Natural killer cell (primary cell): ENCODE data around the gene PRPF8. TPM values are rescaled to one million over a fixed set of nuclear protein-coding genes. Genes with fewer than 3 reads are reported as not detected.
A peak's percentile ranks its signal among the peaks of the same experiment; 100 is the strongest.
"Not testable (repeated sequence)": the region's sequence is repeated elsewhere in the genome, so short reads cannot be mapped to it uniquely, and the experiment has no call there.

Experiments used
- ATAC-seq, 3 donors: fragments of 150-1000 bp in 2 of 3; fragments of 200-7000 bp in 1 of 3; cut with Tn5 transposase; 1 replicate in 1 of 3; 2 replicates in 2 of 3; pipeline ENCODE4 v1.10.0; 2021; ENCODE audit warnings: mild to moderate bottlenecking in 2 of 3, moderate library complexity in 2 of 3
- DNase-seq, 2 donors: peaks; one replicate each; pipeline versions ENCODE4 v3.0.0 to v3.0.0-alpha.2; 2013 to 2021; ENCODE audit warnings: mixed read lengths in 1 of 2
- H3K27ac ChIP-seq: one replicate; pipeline ENCODE4 v1.5.1; 2013; ENCODE audit warnings: mild to moderate bottlenecking, low read length
- H3K27me3 ChIP-seq: one replicate; pipeline ENCODE4 v1.6.1; 2013; ENCODE audit warnings: low read length; ENCODE audit not compliant: control insufficient read depth, insufficient read depth
- H3K36me3 ChIP-seq: one replicate; pipeline ENCODE4 v1.6.1; 2013; ENCODE audit warnings: low read length; ENCODE audit not compliant: control insufficient read depth, insufficient read depth
- H3K4me1 ChIP-seq: one replicate; pipeline ENCODE4 v1.6.1; 2013; ENCODE audit warnings: low read length; ENCODE audit not compliant: control insufficient read depth, insufficient read depth
- H3K4me3 ChIP-seq: one replicate; pipeline ENCODE4 v1.5.1; 2013; ENCODE audit warnings: low read length
- H3K9me3 ChIP-seq: one replicate; pipeline ENCODE4 v1.6.1; 2013; ENCODE audit warnings: low read length; ENCODE audit not compliant: control insufficient read depth, insufficient read depth
- H3K27ac Mint-ChIP-seq, 2 donors: one replicate each; pipeline ENCODE4 v1.8.0; 2022; ENCODE audit warnings: mild to moderate bottlenecking in 2 of 2, mixed read lengths in 2 of 2, moderate library complexity in 1 of 2
- H3K27me3 Mint-ChIP-seq, 2 donors: one replicate each; pipeline ENCODE4 v1.8.0; 2022; ENCODE audit warnings: low read depth in 2 of 2, mixed read lengths in 2 of 2
- H3K36me3 Mint-ChIP-seq: one replicate; pipeline ENCODE4 v1.8.0; 2022; ENCODE audit warnings: mixed read lengths
- H3K4me1 Mint-ChIP-seq, 2 donors: one replicate each; pipeline ENCODE4 v1.8.0; 2022; ENCODE audit warnings: mixed read lengths in 2 of 2
- H3K4me3 Mint-ChIP-seq: one replicate; pipeline ENCODE4 v1.8.0; 2022; ENCODE audit warnings: mild to moderate bottlenecking, moderate library complexity, mixed read lengths
- H3K9me3 Mint-ChIP-seq, 2 donors: one replicate each; pipeline ENCODE4 v1.8.0; 2022; ENCODE audit warnings: mixed read lengths in 2 of 2
- CTCF ChIP-seq: fragments of 200-600 bp; IDR thresholded peaks from one replicate; pipeline ENCODE4 v1.8.0; 2022; ENCODE audit warnings: antibody characterized with exemption
- WGBS: methylation state at CpG from one replicate; pipeline ENCODE4 v1.1.7; 2013; ENCODE audit warnings: missing lambda C conversion rate; ENCODE audit not compliant: insufficient coverage; 5-methylcytosine and 5-hydroxymethylcytosine counted together
- intact Hi-C: fragments of 100-400 bp; cut with micrococcal nuclease; formaldehyde crosslinking; loops from one replicate; pipeline ENCODE4 v1.14.2; 2022
- total RNA-seq, 4 donors: library from RNA; stranded (reverse); fragments of 120-200 nt in 1 of 4; gene quantifications; one replicate each; pipeline versions ENCODE4 v1.2.3 to v1.2.4, GENCODE V29; 2013 to 2022

The PRPF8 gene
- total RNA-seq, 3 donors from 2014 or later (not counting 1 experiment from before 2014, with no cell fraction given) = 475 to 508 (median 480) TPM

DNA sequence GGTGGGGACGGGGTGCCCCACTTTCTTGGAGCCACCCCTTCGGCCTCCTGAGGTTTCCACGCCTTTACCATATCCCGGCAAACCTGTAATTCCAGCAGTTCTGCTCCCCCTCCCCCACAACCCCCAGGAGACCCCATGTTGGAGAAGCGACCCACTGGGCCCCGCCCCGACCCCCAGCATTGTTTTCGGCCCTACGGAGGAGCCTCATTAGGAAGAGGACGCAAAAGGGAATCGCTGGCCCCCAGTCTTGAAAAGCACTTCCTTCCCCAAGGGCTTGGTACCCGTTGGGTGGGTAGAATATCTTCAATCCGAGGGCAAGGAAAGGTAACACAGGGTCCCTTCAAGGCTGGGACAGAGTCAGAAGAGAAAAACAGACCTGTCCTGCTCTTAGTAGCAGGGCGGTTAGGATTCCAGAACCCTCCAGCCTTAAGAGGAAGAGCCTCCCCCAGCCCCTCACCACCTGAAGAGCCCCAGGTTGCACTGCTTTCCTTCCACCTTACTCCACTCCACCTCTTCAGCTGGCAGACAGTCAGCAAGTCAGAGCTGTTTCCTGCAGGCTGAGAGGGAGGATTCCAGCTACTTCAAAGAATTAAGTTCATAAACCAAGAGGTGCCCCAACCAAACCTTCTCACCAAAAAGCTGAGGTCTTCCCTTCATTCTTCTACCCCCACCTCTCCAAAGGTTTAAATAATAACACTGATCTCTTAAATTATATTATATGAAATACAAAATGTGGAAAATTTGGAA is 26.3 kb upstream of the PRPF8 start:
- ATAC-seq (no peak), DNase-seq (peak in 1 of 2 donors; percentile 46)
- Histone ChIP-seq H3K36me3 (peaks cover 11% of the 10 kb centered on the region), H3K4me3 (no peak overlapping the region), H3K27me3 (peaks cover 6% of the 10 kb centered on the region), H3K27ac (no peak overlapping the region), H3K4me1 (peaks cover 59% of the 10 kb centered on the region), H3K9me3 (no peaks in the 10 kb centered on the region)
- H3K9me3 Mint-ChIP-seq = no peaks in the 10 kb centered on the region
- peak overlapping the region; percentile 77 for H3K4me3 Mint-ChIP-seq
- H3K36me3 Mint-ChIP-seq = peaks cover 8% of the 10 kb centered on the region
- H3K4me1 Mint-ChIP-seq = peaks cover 11 to 34% of the 10 kb centered on the region in 2 donors
- intact Hi-C loops = loop anchor here (10.0 kb wide), 1 partner anchor 324 kb away; the partner anchor contains the start of gene DPH1
- peaks cover 7 to 11% of the 10 kb centered on the region in 2 donors for H3K27me3 Mint-ChIP-seq
- whole genome bisulfite sequencing = 32% methylated on average over 14 of the region's 14 CpGs
- H3K27ac Mint-ChIP-seq = no peak overlapping the region
- no peak for TF ChIP-seq CTCF

DNA sequence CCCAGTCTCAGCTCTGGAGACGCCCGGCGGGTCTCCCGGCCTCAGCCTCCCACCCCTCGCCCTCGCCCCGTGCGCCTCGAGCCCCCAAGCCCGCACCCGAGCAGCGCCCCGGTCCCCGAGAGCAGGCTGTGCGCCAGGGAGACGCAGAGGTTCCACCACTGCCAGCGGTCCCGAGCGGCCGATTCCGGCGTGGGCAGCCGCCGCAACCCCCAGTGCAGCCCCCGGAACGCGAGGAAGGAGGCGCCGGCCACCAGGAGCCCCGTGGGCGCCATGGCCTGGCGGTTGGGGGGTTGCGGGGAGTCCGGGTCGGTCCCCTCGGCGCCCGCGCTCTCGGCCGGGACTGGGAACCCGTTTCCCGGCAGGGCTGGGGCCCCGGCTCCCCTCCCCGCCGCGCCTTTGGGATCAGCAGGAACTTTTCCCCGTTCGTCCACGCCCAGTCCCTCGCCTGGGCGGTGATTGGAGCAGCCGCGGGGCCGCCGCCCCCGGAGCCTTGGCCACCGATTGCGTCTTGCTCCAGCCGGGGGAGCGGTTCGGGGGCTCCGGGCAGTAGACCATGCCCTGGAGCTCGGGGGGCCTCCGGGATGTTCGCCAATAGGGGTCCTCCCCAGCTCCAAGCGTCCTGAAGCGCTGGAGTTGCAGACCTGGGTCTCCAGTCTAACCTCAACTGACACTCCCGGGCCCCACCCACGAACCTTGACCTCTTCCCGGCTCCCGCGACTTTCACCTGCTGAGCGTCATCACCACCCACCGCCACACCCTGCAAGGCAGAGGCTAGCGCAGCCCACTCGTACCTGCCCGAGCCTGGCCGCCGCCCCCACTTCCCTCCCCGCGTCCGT is 25.5 kb upstream of the PRPF8 start, which contains the start of gene TLCD2:
TSS of gene TLCD2 (minus strand) at position 407 of the 836 bp plus-strand sequence. CDS start at position 272, 135 bp downstream.
- 2% methylated on average over 83 of the region's 83 CpGs for WGBS
- TF ChIP-seq CTCF = no peak
- H3K4me1 Mint-ChIP-seq = peaks cover 11 to 31% of the 10 kb centered on the region in 2 donors
- H3K4me1 ChIP-seq = peaks cover 54% of the 10 kb centered on the region
- H3K36me3 Mint-ChIP-seq = peaks cover 8% of the 10 kb centered on the region
- H3K27me3 Mint-ChIP-seq = peaks cover 7 to 12% of the 10 kb centered on the region in 2 donors
- ATAC-seq = peak in 2 of 3 donors; percentile 27 to 39
- H3K4me3 ChIP-seq = peak within 1 kb of the TSS; percentile 29
- H3K36me3 ChIP-seq = peaks cover 11% of the 10 kb centered on the region
- intact Hi-C loops = loop anchor here (10.0 kb wide), 1 partner anchor 325 kb away; the partner anchor contains the start of gene DPH1
- DNase-seq = peak in 1 of 2 donors; percentile 36
- H3K27ac Mint-ChIP-seq = no peak within 1 kb of the TSS
- H3K4me3 Mint-ChIP-seq = peak within 1 kb of the TSS; percentile 77
- H3K27me3 ChIP-seq = peaks cover 6% of the 10 kb centered on the region
- H3K9me3 Mint-ChIP-seq = no peaks in the 10 kb centered on the region
- H3K9me3 ChIP-seq = no peaks in the 10 kb centered on the region
- H3K27ac ChIP-seq = no peak within 1 kb of the TSS

GRCh38 chr17:1709403-1709951 is 24.8 kb upstream of the PRPF8 start:
- Histone ChIP-seq H3K27ac (no peak overlapping the region), H3K9me3 (no peaks in the 10 kb centered on the region), H3K27me3 (peaks cover 6% of the 10 kb centered on the region), H3K36me3 (peaks cover 11% of the 10 kb centered on the region), H3K4me1 (peaks cover 47% of the 10 kb centered on the region), H3K4me3 (no peak overlapping the region)
- Mint-ChIP-seq H3K4me3 (peak overlapping the region; percentile 67), H3K27me3 (peaks cover 7 to 16% of the 10 kb centered on the region in 2 donors), H3K9me3 (no peaks in the 10 kb centered on the region), H3K4me1 (peaks cover 11 to 25% of the 10 kb centered on the region in 2 donors), H3K36me3 (peaks cover 8% of the 10 kb centered on the region), H3K27ac (no peak overlapping the region)
- intact Hi-C loops = no loop called here
- peak in 1 of 2 donors; percentile 27 for DNase-seq
- peak in 1 of 3 donors; percentile 22 for ATAC-seq
- TF ChIP-seq CTCF = no peak
- 9% methylated on average over 10 of the region's 16 CpGs for WGBS

DNA sequence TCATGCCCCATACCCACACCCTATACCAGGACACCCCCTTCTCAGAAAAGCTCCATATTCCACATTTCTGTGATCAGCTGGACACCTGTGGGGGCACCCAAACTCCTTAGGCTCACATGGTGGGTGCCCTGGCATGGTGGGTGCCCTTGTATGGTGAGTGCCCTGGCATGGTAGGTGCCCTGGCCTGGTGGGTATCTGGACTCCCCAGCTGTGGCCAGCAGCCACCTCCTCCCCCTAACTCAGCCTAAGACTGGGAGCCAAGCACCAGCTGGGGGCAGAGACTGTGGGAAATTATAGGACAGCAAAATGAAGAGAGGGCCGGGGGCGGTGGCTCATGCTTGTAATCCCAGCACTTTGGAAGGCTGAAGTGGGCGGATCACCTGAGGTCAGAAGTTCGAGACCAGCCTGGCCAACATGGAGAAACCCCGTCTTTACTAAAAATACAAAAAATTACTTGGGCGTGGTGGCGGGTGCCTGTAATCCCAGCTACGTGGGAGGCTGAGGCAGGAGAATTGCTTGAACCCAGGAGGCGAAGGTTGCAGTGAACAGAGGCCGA is 24.2 kb upstream of the PRPF8 start:
- H3K4me1 Mint-ChIP-seq = peaks cover 11 to 19% of the 10 kb centered on the region in 2 donors
- H3K4me3 Mint-ChIP-seq = peak overlapping the region; percentile 67

More for the DNA sequence above, 24.2 kb upstream of the PRPF8 start:
- H3K9me3 ChIP-seq, H3K27ac ChIP-seq, H3K27ac Mint-ChIP-seq, H3K27me3 ChIP-seq, intact Hi-C loops, H3K4me3 ChIP-seq, DNase-seq, H3K36me3 Mint-ChIP-seq, ATAC-seq, H3K9me3 Mint-ChIP-seq: not testable (repeated sequence)
- peaks cover 7 to 16% of the 10 kb centered on the region in 2 donors for H3K27me3 Mint-ChIP-seq
- 95% methylated on average over 10 of the region's 10 CpGs for WGBS
- Histone ChIP-seq H3K4me1 (peaks cover 41% of the 10 kb centered on the region), H3K36me3 (peaks cover 11% of the 10 kb centered on the region)
